NCI-H2081 (cell line): ENCODE results near the gene PMVK.
A peak's percentile ranks its signal among the peaks of the same experiment; 100 is the strongest.

Experiments used
- DNase-seq, 2 experiments: peaks; one replicate each; lab custom pipeline; 2025; lab: John Stamatoyannopoulos, UW

The PMVK gene

GRCh38 chr1:154945962-154946850, 9.7 kb upstream of the PMVK start:
- DNase-seq: no peak

- no peak for DNase-seq
Observed at GRCh38 chr1:154945160-154945961, 8.8 kb upstream of the PMVK start.

GRCh38 chr1:154944401-154945159, 8.1 kb upstream of the PMVK start:
- no peak for DNase-seq

GRCh38 chr1:154943649-154944400, 7.3 kb upstream of the PMVK start:
- peak; percentile 47 to 64 for DNase-seq

GRCh38 chr1:154941333-154942013, 5.0 kb upstream of the PMVK start:
- no peak for DNase-seq

DNA sequence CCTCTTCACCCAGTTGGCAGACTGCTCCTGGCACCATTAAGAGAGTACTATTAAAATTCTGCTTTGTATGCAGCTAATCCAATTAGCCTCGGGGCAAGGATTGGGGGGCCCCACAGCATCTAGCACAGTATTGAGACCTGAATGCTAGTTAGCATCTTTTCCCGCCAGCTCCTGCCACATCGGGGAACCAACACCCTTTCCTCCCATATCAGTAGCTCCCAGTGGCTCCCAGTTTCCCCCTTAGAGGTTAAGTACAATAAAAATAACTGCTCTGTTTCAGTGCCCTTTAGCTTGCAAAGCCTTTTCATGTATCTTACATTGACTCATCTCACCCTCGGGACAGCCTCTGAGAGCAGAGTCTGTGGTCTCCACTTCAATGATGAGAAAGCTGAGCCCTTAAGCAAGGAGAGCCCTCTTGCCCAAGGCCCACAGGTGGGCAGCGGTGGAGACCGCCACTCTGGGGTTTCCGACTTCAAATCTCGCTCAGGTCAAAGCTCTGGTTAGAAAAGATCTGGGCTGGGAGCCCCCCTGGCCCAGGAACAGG, 4.2 kb upstream of the PMVK start:
- no peak for DNase-seq

- DNase-seq: no peak
Observed at GRCh38 chr1:154940213-154940560, 3.7 kb upstream of the PMVK start.

- no peak for DNase-seq
Observed at GRCh38 chr1:154938604-154939399, 2.3 kb upstream of the PMVK start.

- no peak for DNase-seq
Observed at GRCh38 chr1:154937988-154938386, 1.5 kb upstream of the PMVK start.

- DNase-seq: peak; percentile 91 to 94
Observed at GRCh38 chr1:154937085-154937987, 817 bp upstream of the PMVK start.

- no peak for DNase-seq
Observed at GRCh38 chr1:154935749-154936554, 567 bp downstream of the PMVK start.

DNA sequence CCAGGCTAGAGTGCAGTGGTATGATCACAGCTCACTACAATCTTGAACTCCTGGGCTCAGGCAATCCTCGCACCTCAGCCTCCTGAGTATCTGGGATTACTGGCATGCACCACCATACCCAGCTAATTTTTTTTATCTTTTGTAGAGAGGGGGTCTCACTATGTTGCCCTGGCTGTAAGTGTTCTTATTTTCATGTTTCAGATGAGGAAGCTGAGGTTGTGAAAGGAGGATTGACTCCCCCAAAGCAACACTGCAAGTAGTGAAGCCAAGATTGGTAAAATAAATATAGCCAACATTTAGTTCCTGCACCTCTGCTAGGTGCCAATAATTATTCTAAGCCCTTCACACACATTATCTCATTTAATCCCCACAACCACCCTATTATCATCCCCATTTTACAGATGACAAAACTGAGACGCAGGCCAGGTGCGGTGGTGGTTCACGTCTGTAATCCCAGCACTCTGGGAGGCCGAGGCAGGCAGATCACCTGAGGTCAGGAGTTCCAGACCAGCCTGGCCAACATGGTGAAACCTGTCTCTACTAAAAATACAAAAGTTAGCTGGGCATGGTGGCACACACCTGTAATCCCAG, 2.1 kb downstream of the PMVK start:
- DNase-seq: no peak

- no peak for DNase-seq
Observed at GRCh38 chr1:154931940-154932487, 4.5 kb downstream of the PMVK start.

DNA sequence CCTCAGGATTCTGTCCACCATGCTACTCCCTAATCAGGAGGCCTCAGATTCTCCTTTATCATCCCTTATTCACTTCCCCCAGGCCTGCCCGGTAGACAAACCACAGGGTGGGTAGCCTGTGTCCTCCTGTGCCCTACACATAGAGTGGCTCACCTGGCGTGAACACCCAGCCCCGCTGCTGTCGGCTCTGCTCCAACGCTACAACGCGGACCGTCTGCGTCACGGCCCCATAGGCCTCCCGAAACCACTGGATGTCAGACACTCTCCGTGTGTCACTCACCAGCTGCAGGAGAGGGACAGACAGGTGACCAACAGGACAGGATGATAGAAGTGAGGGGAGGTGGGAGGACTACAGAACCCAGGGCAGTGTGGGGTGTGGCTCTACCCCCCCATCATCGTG, 10.3 kb downstream of the PMVK start:
- no peak for DNase-seq

DNA sequence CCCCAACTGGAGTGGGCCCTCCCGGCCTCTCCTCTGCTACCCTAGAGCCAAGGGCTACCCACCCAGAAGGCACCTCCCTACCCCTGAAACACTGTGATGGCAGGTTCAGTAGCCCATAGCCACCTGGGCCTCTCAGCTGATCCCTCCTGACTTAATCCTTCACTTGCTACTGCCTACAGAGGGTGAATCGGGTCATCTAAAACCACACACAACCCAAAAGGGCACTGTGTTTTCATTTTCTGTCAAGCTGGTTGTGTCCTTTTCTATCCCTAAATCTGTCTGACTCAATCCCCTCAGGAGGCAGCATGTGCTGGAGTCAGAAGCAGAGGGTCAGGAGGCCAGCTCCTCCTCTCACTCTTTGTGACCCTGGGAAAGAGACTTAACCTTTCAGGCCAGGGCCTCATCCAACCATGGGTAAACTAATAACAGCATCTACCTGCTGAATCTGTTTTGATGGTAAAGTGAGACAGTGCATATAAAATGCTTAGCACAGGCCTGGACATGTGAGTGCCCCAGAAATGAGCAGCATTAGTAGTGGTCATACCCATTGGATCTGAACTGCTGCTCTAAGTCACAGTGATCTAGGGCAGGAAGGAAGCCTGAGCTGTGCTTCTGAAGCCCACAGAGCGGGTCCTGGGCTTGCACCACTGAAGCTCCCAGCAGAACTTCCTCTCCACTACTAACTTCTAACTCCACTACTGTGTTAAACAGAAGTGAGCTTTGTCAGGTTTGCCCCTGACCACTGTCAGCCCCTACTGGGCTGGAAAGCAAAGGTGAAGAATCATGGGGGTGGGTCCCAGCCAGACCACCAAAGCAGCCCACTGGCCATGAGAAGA, 11.0 kb downstream of the PMVK start:
- no peak for DNase-seq

DNA sequence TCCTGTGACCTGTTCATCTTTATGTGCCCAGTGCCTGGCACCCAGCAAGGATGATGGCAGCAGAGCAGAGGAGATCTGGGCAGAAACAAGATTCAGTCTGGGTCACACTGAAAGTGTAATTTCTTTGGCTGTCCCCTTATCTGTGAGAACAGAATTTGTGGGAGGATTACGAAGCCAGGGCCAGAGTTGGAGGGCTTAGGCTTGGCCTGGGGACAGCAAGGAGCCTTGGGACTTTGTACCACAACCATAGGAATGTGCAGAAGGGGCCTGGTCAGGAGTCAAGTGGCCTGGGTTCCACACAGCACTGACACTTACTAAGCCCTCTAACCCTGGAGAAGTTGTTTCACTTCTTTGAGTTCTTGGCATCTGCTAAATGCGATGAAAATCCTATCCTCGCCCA, 12.8 kb downstream of the PMVK start:
- no peak for DNase-seq
